Epithelial cell of proximal tubule (primary cell): Measurements from ENCODE around the gene CAP1. TPM values are rescaled to one million over a fixed set of nuclear protein-coding genes. Genes with fewer than 3 reads are reported as not detected.
"Not testable (repeated sequence)": the region's sequence is repeated elsewhere in the genome, so short reads cannot be mapped to it uniquely, and the experiment has no call there.

Experiments used
- DNase-seq: peaks from one replicate; pipeline ENCODE4 v3.0.0-alpha.2; 2011; ENCODE audit warnings: low read depth
- H3K4me3 ChIP-seq: 2 replicates; pipeline ENCODE4 v1.5.1; 2011; ENCODE audit warnings: low read depth, mild to moderate bottlenecking, low read length
- CTCF ChIP-seq: conservative IDR thresholded peaks from 2 replicates; pipeline ENCODE4 v1.5.1; 2012; ENCODE audit warnings: low read depth, mild to moderate bottlenecking, low read length
- total RNA-seq: library from RNA; depleted of rRNA; stranded (reverse); fragments of >200 nt; gene quantifications from 2 replicates; pipeline ENCODE4 v1.2.3, GENCODE V29; 2015

Gene CAP1
- total RNA-seq, 1 donor from 2014 or later: 342 TPM

GRCh38 chr1:40084750-40085149 lies 44.2 kb downstream of the CAP1 start:
- not testable (repeated sequence) for H3K4me3 ChIP-seq
- peak; percentile 10 for DNase-seq
- peak; percentile 72 for TF ChIP-seq CTCF

- no peak for TF ChIP-seq CTCF
- no peak for DNase-seq
- H3K4me3 ChIP-seq: no peak overlapping the region
Measured at GRCh38 chr1:40090652-40091355, 50.3 kb downstream of the CAP1 start.

- H3K4me3 ChIP-seq: no peak overlapping the region
- DNase-seq: no peak
- TF ChIP-seq CTCF: no peak
Measured at GRCh38 chr1:40092241-40092640, 51.7 kb downstream of the CAP1 start.

- TF ChIP-seq CTCF: no peak
- no peak for DNase-seq
- H3K4me3 ChIP-seq: no peak overlapping the region
Measured at GRCh38 chr1:40092706-40093639, 52.4 kb downstream of the CAP1 start.

- no peak for TF ChIP-seq CTCF
- H3K4me3 ChIP-seq: no peak overlapping the region
- no peak for DNase-seq
Measured at GRCh38 chr1:40094466-40095110, 54.1 kb downstream of the CAP1 start.

GRCh38 chr1:40095806-40096205 lies 55.3 kb downstream of the CAP1 start:
- DNase-seq: no peak
- no peak for TF ChIP-seq CTCF
- no peak overlapping the region for H3K4me3 ChIP-seq
